Colon (tissue), 2 donors: ENCODE measurements around the gene LTO1.

Experiments used
- FAIRE-seq: peaks from 2 replicates; lab custom pipeline; 2012; peaks lifted over from hg19 to GRCh38; lab: Jason Lieb, UNC
- donor health status: control.
- donor health status: control.

LTO1 gene, protein sequence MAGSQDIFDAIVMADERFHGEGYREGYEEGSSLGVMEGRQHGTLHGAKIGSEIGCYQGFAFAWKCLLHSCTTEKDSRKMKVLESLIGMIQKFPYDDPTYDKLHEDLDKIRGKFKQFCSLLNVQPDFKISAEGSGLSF

DNA sequence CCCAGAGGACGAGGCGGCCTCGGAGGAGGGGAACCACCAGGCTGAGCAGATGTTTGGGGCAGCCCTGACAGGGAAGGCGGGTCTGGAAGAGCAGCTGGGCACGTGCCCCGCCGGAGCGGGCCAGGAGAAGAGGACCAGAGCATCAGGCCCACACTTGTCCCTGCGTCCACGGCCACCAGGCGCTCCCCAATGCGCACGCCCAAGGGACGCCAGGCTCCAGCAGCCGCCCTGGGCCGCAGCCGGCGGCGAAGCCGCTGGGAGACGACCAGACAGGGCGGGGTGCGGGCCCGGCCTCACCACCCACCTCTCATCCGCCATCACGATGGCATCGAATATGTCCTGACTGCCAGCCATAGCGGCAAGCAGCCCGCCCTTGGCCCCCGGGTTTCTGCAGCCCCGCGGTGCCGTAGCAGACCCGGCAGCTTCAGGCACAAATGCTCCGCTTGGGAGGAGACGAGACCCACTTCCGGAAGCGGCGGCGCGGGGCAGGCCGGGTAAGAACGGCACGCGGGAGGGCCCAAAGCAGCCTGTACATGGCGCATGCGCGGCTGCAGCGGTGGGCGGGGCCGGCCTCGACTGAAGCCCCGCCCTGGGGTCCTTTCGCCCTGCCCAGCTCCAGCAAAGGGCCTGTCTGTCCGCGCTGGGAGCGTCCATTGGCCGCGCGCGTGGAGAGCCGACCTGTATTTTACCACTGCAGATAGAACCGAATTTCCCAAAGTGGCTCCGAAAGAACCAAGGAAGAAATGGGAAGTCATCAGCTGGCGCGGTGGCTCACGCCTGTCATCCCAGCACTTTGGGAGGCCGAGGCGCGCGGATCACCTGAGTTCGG lies at the start of gene LTO1:
TSS of gene LTO1 (minus strand) at position 468 of the 829 bp plus-strand sequence. CDS start at position 354, 114 bp downstream.
- no peak for FAIRE-seq

DNA sequence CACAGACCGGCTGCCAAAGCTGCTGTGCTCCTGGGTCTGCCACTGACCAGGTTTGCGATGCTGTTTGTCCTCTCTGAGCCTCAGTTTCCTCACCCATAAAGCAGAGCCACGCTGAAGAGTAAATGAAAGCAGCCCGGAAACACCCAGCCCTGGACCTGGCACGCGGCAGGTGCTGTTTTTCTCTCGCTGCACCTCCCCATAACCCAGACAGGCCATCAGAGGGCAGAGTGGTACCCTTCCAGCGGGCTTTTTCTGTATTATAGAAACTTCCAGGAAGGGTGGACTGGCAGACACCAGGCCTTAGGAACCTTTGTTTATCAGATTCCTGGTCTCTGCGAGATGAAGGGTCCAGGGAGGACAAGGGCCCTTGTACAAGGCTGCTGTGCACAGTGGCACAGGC lies 46.6 kb upstream of the LTO1 start:
- no peak for FAIRE-seq

DNA sequence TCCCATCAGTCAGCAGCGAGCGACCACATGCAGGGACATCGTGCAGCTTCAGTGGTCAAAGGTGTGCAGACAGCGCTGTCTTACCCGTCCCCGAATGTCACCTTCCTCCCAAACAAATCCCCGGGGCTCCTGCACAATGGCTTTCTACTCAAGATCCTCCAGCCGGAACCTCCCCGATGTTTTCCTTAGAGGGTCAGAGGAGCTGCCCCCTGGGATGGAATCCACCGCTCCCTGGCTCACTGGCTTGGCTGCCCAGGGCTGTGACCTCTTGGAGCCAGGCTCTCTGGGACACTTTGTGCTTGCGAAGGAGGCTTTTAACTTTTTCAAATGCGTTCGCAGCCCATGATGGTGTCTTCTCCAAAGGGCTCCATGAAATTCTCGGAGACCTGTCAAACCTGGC lies 46.0 kb upstream of the LTO1 start:
- FAIRE-seq = no peak

DNA sequence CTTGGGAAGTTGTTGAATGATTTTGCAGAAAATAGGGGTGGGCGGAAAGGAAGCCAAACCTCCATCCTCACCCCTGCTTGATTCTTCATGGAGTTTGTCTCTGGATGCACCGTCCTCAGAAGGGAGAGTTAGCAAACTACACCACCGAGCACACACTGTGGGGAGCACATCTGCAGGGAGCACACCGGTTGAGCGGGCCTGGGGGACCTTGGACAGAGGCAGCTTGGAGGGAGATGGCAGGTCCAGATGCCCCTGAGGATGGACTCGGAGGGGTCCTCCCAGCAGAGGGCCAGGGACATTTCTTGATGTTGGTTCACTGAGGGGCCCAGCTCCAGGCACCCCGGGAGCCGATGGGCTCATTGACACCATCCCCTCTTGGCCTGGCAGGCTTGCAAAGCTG lies 43.8 kb upstream of the LTO1 start:
- no peak for FAIRE-seq

DNA sequence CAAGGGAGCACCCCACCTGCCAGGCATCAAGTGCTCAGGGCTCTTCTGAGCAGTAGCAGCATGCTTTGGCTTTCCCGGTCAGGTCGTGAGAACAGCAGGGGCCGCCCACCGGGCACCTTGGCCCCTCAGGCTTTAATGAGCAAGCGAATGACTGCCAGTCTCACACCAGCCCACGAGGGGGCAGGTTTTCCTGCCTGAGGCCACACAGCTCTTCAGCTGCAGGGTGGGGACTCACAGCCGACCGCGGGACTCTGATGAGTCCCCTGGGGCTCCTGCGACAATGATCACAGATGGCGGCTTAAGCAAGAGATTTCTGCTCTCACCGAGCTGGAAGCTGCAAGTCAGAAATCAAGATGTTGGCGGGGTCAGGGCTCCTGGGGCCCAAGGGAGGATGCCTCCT lies 43.0 kb upstream of the LTO1 start:
- no peak for FAIRE-seq

DNA sequence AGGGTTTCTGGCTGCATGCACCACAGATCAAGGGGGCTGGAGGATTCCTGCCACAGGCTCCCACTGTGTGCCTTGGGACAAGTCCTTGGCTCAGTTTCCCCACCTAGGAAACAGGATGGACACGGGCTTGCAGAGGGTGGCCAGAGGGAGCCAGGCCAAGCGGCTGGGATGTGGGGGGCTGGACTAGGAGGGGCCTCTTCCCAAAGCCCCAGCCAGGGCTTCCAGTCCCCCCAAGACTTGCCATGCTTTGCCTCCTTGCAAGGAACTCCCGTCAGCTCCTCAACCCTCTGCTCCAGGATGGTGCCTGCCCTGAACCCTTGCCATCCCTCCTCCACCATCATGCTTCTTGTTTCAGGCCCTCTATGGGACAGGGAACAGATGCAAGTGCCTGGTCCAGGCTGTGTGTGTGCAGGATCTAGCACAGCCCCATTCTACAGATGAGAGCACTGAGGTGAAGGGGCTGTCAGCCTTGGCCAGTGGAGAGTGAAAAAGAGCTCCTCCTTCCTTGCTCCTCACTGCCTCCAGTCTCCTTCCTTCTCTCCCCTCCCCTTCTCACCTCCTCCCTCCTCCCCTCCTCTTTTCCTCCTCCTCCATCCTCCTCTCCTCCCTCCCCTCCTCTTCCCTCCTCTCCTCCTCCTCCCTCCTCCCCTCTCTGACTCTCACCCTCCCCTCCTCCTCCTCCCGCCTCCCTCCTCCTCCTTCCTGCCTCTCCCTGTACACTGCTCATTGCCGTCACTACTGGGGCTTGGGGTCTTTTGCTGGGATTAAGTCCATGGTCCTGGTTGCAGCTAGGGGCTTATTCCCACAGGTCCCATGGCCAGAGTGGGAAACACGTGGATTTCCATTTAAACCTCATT lies 42.0 kb upstream of the LTO1 start:
- FAIRE-seq = no peak

DNA sequence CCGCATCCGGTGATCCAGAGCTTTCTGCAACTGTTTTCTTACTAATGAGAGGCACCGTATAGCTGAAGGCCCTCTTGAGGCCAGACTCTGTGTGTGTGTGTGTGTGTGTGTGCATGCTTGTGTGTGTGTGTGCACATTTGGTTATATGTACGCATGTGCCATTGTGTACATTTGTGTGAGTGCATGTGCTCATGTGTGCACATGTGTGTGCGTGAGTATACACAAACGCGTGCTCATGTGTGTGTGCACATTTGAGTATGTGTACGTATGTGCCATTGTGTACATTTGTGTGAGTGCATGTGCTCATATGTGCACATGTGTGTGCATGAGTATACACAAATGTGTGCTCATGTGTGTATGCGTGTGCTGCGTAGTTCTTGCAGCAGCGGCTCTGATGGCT lies 40.9 kb upstream of the LTO1 start:
- FAIRE-seq = no peak

DNA sequence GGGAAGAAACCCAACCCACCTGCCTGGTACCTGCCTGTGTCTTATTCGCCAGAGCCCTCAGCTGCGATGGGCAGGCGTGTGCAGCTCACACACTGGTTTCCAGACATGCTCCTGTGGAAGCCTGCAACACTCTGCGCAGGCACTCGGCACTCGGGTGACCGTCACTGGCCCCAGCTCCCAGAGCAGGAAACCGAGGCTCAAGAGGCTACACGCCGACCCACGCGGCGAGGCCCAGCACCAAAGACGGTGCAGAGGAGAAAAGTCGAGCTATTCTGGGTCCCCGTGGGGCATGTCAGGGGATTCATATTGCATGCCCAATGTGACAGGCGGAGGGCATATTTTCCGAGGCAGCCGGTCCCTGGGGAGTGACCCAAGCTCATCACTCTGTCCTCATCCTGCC lies 40.3 kb upstream of the LTO1 start:
- FAIRE-seq = no peak

DNA sequence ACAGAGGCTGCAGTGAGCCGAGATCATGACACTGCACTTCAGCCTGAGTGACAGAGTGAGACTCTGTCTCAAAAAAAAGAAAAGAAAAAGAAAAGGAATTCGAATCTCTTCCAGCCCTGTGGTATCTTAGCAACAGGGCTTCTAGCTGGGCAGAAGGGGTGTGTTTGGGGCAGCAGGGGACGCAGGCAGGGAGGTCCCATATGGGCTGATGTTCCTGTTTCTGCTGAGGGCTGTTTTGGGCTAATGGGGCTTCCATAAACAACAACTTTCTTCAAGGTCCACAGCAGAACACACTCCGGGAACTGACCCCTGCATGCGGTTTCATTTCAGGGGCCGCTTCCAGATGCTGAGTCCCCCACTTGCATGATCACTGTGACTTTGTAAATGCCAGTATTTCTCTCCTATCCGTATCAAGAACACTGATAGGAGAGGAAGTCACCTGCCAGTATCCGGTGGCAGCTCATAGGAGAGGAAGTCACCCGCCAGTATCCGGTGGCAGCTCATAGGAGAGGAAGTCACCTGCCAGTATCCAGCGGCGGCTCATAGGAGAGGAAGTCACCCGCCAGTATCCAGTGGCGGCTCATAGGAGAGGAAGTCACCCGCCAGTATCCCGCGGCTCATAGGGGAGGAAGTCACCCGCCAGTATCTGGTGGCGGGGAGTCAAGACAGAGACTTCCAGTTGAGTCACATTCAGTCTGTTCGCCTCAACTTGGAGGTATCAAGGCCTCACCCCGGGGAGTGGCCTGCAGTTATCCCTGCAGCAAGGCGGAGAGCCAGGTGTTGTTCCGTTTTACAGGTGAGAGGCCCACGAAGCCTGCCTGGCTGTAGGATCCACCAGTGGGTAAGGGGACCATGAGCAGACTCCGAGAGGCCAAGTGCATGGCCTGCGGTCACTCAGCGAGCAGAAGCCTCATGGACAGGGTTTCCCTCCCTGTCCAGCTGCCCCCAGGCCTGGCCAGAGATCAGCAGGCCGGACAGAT lies 37.0 kb upstream of the LTO1 start:
- no peak for FAIRE-seq

DNA sequence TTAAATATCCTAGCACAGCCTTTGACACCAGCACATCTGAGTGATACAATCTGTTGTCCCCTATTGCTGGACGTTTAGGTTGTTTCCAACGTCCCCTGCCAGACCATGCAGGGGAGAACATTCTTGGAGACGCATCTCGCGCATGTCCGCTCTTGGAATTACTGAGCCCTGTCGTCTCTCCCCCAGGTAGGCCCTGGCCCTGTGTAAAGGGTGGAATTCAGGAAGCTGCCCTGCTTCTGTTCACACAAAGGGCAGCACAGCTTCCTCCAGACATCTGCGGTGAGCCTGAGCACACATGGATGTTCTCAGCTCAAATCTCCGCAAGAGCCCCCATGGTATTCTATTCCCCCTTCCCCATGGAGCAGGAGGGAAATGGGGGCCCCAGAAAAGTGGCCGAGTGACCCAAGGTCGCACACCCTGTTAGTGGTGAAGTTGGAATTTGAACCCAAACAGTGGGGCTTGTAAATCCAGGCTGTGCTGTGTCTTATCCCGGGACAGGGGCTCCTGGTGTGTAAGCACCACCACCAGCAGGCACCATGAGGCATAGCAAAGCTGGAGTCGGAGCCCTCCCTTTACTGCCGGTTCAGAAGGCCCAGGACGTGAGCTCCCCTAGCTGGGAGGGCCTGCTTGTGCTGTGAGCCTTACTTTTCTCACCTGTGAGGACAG lies 33.7 kb upstream of the LTO1 start:
- FAIRE-seq = no peak

DNA sequence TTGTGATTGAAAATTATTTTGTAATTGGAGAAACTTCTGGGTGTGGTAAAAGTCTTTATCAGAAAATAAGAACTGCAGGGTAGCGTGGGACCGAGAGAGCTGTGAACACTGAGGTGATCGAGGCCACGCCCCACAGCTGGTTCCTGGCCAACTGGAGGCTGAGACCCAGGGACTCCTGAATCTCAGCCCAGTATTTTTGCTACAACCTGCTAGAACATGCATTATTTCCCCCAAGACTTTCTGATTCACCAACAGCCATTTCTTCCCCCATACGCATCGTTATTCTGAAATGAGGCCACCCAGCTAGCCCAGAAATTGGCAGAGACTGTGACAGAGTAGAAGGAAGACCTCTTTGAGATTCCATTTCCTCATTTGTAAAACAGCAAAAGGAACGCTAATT lies 32.0 kb upstream of the LTO1 start:
- no peak for FAIRE-seq

DNA sequence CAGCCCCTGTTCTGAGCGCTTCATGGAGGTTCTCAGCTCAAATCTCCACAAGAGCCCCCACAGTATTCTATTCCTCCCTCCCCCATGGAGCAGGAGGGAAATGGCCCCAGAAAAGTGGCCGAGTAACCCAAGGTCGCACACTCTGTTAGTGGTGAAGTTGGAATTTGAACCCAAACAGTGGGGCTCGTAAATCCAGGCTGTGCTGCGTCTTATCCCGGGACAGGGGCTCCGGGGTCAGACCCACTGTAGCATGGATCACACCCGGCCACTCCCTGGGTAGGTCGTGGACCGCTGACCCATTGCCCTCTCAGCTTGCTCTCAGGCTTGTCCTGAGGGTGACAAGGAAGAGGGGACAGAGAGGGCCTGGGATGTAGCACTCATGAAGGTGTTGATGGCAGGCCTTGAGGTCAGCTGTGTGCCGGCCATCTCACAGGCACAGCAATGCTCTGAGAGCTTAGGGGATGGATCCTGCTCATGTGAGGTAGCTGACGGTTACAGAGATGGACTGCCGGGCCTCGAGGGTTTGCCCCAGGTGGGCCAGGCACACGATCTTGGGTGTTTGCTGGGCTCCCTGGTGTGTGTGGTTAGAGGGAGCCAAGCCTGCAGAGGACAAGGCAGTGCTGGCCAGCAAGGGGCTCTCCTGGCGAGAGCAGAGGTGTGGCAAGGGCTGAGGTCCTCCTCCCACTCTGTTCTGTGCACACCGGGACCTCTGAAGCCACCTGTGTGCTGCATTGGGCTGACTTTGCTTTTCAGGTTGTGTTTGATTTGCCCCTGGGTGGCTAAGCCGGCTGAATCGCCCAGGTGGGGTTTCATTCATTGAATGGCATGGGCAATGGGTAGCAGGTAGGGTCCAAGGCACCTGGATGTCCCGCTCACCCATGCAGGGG lies 31.0 kb upstream of the LTO1 start:
- FAIRE-seq = no peak

DNA sequence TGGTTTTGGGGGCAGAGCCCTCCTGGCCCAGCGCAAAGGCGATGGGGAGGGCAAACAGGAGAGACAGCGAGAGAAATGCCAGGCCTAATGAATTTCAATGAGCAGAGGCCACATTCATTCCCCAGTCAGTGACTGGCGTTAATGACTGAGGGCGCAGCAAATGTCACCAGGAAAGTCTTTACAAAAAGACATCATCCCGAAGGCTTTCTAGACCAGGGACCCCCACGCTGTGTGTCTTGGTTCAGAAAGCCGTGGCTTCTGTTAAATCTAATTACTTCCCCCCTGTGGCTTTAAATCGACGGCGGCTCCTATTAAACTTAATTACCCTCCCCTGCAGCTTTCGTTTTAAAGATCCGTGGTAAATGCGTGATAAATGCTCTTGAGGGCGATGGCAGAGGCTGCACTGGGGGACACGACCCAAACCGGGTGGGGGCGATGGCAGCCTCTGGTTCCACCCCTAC lies 30.2 kb upstream of the LTO1 start:
- FAIRE-seq = no peak

DNA sequence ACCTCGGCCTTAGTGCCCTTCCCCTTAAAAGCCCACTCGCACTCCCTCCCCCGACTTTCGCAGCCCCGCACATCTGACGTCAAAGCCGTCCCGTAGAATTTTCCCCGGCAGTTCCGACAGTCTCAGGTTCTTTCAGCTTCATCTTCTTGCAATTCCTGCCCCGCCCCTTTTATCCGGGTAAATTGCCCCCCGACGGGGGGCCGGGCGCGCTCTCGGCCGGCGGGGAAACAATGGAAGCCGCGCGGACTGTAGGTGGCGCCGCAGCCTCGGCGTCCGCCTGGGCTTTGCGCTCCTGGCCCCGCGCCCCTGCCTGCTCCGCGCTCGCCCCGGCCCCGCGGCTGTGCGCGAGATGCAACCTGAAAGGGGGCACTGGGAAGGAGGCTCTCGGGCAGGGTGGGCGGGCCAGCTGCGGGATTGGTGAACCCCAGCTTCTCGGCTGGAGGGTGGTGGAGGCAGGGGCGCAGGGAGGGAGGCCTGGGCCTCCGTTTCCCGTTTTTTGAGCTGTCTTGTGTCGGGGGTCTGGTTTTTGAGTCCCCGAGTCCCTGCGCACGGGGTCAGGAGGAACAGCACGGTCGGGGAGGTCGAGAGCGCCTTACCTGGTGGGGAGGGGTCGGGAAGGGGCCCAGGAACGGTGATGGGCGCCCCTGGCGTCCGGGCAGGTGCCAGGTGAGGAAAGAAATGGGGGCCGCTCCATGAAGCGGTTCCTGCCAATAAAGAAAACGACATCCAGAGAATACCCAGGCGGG lies 29.5 kb upstream of the LTO1 start:
- no peak for FAIRE-seq

DNA sequence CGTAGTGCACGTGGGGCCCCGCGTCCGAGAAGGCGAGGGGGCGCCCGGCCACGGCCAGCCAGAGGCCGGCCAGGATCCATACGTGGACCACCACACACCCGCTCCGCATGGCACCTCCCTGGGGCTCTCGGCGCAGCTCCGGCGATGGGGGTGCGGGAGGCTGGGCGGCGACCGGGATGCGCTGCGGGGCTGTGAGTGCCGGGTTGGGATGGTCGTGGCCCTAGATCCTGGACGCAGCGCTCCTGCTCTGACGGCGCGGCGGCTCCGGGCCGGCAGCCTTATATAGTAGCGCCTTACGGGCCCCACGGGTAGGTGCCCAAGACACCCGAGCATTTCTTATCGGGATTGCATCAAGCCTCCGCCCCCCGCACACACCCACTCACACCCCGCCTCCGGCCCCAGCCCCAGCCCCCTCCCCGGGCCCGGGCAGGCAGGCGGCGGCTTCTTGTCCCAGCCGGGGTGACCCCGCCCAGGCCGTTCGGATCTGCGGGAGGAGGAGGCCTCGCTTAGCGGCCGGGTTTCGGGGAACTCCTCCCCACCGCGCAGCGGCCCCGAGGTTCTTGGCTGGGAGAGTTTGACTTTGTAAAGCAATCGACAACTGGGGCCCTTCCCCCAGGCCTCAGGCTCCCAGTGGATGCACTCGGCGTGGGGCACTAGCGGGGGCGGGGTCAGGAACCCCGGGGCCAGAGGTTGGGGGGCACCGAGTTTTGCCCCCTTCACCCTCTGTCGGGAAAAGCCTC lies 28.8 kb upstream of the LTO1 start, which contains the start of gene FGF19:
TSS of gene FGF19 (minus strand) at position 255 of the 740 bp plus-strand sequence. CDS start at position 109, 146 bp downstream.
- no peak for FAIRE-seq

DNA sequence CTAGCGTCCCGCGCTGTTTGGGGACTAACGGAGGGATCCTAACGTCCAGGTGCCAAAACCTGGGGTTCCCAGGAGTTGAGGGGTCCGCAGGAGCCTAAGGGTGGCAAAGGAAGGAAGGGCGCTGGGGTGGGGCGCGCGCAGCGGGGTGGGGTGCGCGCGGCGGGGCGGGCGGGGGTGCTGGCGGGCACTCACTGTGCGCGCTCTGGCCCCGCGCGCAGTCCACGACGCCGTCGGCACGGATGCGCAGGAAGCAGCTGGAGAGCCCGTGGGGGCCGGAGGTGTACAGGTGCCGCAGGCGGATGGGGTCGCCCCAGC lies 28.3 kb upstream of the LTO1 start:
- FAIRE-seq = no peak

DNA sequence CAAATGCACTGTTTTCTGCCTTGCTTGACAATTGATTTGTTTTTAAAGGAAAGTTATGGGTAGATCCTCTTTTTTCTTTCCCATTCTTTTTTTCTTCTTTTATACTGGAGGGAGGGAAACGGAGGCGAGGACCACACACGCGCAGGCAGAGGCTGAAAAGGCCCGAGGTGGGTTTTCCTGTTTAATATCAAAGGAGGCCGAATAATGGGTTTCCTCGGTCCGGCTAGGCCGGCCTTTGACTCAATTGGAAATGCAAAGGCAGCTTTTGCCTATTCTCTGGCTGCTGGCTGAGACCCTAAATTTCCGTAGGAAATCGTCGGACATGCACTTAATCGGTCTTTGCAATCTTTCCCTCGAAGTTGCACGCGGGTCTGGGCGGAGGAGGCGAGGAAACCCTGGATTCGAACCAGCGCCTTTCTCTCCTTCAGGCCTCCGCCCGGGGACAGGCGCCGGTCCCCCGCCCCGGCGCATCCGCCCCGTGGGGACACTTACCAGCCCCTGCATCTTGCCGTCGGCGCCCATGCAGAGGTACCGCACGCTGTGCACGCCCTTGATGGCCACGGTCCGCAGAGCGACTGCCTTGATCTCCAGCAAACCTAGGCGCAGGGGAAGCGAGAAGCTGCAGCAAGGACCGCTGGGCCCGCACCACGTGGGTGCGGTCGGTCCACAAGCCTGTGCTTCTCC lies 27.8 kb upstream of the LTO1 start:
- no peak for FAIRE-seq

DNA sequence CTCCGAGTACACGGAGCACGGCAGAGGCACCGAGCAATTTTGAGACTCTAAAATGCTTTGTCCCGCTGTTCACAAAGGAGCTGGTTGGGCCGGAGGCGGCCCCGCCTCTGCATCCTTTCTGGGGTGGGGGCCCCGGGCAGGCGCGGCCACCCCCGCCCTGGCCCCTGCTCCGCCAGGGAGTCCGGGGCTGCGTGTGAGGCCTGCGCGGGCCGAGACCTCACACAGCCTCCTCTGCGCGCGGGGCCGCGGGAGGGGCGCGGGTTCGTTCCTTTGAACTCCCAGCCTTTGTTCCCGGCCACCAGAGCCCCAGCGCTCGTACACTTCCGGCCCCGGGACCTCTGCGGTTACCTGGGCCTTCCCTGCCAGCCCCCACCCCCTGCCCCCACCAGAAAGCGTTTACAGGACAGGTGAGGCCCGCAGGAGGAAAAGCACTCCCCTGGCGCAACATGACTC lies 27.1 kb upstream of the LTO1 start:
- FAIRE-seq = no peak
